A549 (cell line): ENCODE measurements around the gene GJD2.

Experiments used
- CHD2 ChIP-seq: fragments of 150-350 bp; IDR thresholded peaks from 2 replicates; pipeline ENCODE4 v1.6.1; 2014; ENCODE audit warnings: low read length; ENCODE audit not compliant: partially characterized antibody
- EP300 ChIP-seq, 2 experiments: fragments of >200 bp; sonication (Bioruptor Twin); formaldehyde crosslinking; IDR thresholded peaks; 2 replicates in 1 of 2; 3 replicates in 1 of 2; pipeline ENCODE4 v1.6.1; 2016 to 2017
- MYC ChIP-seq: IDR thresholded peaks from 2 replicates; pipeline ENCODE4 v1.6.1; 2012; ENCODE audit warnings: mild to moderate bottlenecking, inconsistent platforms, low read length, improper control_type of control experiment, borderline replicate concordance
- PHF8 ChIP-seq: fragments of 200-600 bp; sonication (generic); IDR thresholded peaks from 2 replicates; pipeline ENCODE4 v1.6.1; 2016; ENCODE audit warnings: low read depth, mild to moderate bottlenecking, antibody characterized with exemption, moderate library complexity, borderline replicate concordance
- POLR2A ChIP-seq: IDR thresholded peaks from 2 replicates; pipeline ENCODE4 v1.6.1; 2012; ENCODE audit warnings: mild to moderate bottlenecking, low read length
- SREBF2 ChIP-seq: fragments of 450-650 bp; IDR thresholded peaks from 2 replicates; pipeline ENCODE4 v1.6.1; 2014; ENCODE audit warnings: mild to moderate bottlenecking, moderate library complexity
- ZFP36 ChIP-seq: fragments of 450-650 bp; IDR thresholded peaks from 2 replicates; pipeline ENCODE4 v1.6.1; 2014; ENCODE audit warnings: borderline replicate concordance; ENCODE audit not compliant: partially characterized antibody
- TF ChIP-seq, protein P1 (sequence below): fragments of >200 bp; sonication (Bioruptor Twin); formaldehyde crosslinking; IDR thresholded peaks from 3 replicates; pipeline ENCODE4 v1.5.1; 2016

DNA sequence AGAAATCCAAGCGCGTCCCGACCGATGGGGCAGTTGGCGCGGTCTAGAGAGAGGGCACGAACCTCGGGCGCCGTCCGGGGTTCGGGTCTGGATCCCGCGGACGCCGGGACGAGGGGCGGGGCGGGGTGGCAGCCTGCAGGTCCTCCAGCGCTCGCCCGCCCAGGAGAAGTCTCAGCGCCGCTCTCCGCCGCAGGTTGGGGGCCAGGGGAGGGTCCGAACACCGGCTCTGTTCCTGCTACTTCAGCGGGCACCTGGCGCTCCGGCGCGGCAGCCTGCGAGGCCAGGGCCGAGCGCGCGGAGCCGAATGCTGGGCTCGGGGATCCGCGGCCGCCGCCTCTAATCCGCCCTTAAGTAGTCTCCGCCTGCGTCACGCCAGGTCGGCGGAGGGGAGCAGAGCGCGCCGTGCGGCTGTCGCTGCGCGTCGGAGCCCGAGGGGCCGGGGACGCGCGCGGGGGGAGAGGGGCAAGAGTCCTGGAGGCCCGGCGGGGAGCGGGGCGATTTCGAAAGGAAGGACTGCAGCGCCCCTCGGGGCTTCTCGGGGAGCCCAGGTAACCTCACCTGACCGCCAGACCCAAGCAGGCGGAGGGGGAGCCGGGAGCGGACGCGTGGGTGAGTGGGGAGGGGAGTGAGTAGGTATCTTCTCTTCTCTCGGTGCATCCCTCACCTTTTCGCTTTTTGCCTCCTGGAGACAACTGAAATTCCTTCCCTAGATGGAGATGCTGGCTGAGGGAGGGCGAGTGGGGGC, at the start of gene GJD2:
- TF ChIP-seq EP300 (IDR thresholded peaks at IDR 0.05), result no peak
- no peak for TF ChIP-seq PHF8
- TF ChIP-seq MYC, result no peak
- TF ChIP-seq, protein P1, sequence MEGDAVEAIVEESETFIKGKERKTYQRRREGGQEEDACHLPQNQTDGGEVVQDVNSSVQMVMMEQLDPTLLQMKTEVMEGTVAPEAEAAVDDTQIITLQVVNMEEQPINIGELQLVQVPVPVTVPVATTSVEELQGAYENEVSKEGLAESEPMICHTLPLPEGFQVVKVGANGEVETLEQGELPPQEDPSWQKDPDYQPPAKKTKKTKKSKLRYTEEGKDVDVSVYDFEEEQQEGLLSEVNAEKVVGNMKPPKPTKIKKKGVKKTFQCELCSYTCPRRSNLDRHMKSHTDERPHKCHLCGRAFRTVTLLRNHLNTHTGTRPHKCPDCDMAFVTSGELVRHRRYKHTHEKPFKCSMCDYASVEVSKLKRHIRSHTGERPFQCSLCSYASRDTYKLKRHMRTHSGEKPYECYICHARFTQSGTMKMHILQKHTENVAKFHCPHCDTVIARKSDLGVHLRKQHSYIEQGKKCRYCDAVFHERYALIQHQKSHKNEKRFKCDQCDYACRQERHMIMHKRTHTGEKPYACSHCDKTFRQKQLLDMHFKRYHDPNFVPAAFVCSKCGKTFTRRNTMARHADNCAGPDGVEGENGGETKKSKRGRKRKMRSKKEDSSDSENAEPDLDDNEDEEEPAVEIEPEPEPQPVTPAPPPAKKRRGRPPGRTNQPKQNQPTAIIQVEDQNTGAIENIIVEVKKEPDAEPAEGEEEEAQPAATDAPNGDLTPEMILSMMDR, result no peak
- no peak for TF ChIP-seq ZFP36
- TF ChIP-seq SREBF2, result no peak
- TF ChIP-seq POLR2A, result no peak
- no peak for TF ChIP-seq CHD2
